Lung (tissue), 12 donors: ENCODE results near the gene SEC14L1. TPM values are rescaled to one million over a fixed set of nuclear protein-coding genes. Genes with fewer than 3 reads are reported as not detected.
A peak's percentile ranks its signal among the peaks of the same experiment; 100 is the strongest.

Source experiments
- ATAC-seq: fragments of 200-7000 bp; cut with Tn5 transposase; one replicate; pipeline ENCODE4 v1.9.1; 2020; ENCODE audit warnings: moderate number of reproducible peaks; ENCODE audit not compliant: insufficient read depth, low FRiP score
- DNase-seq, 3 donors: peaks; one replicate each; pipeline ENCODE4 v3.0.0-alpha.2; 2013 to 2017
- H3K27ac ChIP-seq, 2 donors: one replicate each; pipeline ENCODE4 v1.5.1; 2013; ENCODE audit warnings: mild to moderate bottlenecking in 2 of 2, moderate library complexity in 2 of 2, control low read depth in 1 of 2, inconsistent platforms in 1 of 2, low read depth in 1 of 2, low read length in 1 of 2
- H3K27me3 ChIP-seq, 3 donors: one replicate each; pipeline ENCODE4 v1.5.1; 2013; ENCODE audit warnings: low read length in 2 of 3; ENCODE audit not compliant: control insufficient read depth in 3 of 3, insufficient read depth in 3 of 3
- H3K36me3 ChIP-seq, 4 donors: one replicate each; pipeline ENCODE4 v1.5.1; 2013; ENCODE audit warnings: low read length in 4 of 4, mild to moderate bottlenecking in 1 of 4, moderate library complexity in 1 of 4; ENCODE audit not compliant: control insufficient read depth in 4 of 4, insufficient read depth in 4 of 4
- H3K4me1 ChIP-seq, 5 donors: one replicate each; pipeline ENCODE4 v1.5.1; 2013; ENCODE audit warnings: low read length in 5 of 5, mild to moderate bottlenecking in 2 of 5, moderate library complexity in 1 of 5; ENCODE audit not compliant: control insufficient read depth in 5 of 5, insufficient read depth in 5 of 5
- H3K4me3 ChIP-seq: one replicate; pipeline ENCODE4 v1.5.1; 2013; ENCODE audit warnings: mild to moderate bottlenecking, control low read depth, moderate library complexity
- H3K9ac ChIP-seq, 2 donors: one replicate each; pipeline ENCODE4 v1.5.1; 2013; ENCODE audit warnings: low read length in 2 of 2, control low read depth in 1 of 2; ENCODE audit not compliant: insufficient read depth in 1 of 2
- H3K9me3 ChIP-seq, 4 donors: one replicate each; pipeline ENCODE4 v1.5.1; 2013; ENCODE audit warnings: low read length in 3 of 4, mild to moderate bottlenecking in 1 of 4, moderate library complexity in 1 of 4; ENCODE audit not compliant: control insufficient read depth in 4 of 4, insufficient read depth in 3 of 4
- WGBS, 2 donors: extraction: QIAGEN DNeasy Blood & Tissue Kit; methylation state at CpG; one replicate each; pipeline ENCODE4 v1.1.7; 2013; 5-methylcytosine and 5-hydroxymethylcytosine counted together
- polyA plus RNA-seq, 2 donors: library from polyadenylated mRNA; stranded (reverse); fragments of 200-250 nt; gene quantifications; one replicate each; pipeline ENCODE4 v1.2.1, GENCODE V29; 2013
- total RNA-seq, 2 donors: library from RNA; depleted of rRNA in 1 of 2; stranded (reverse); fragments of >200 nt in 1 of 2; gene quantifications; one replicate each; pipeline ENCODE4 v1.2.1, GENCODE V29; 2014 to 2021
- TF ChIP-seq, protein P1 (sequence below): IDR thresholded peaks from 2 replicates; pipeline ENCODE4 v1.5.1; 2012; ENCODE audit warnings: mild to moderate bottlenecking; ENCODE audit errors: control extremely low read depth, extremely low read depth
- donor health status: control.
- donor health status: control.
- donor health status: Bipolar disorder and iron deficiency.
- donor health status: healthy.
- donor health status: DM: yes; HTN: yes; CAD: no.

Gene SEC14L1
- total and polyA plus RNA-seq, 4 donors, result 41.6 to 171 (median 135) TPM

DNA sequence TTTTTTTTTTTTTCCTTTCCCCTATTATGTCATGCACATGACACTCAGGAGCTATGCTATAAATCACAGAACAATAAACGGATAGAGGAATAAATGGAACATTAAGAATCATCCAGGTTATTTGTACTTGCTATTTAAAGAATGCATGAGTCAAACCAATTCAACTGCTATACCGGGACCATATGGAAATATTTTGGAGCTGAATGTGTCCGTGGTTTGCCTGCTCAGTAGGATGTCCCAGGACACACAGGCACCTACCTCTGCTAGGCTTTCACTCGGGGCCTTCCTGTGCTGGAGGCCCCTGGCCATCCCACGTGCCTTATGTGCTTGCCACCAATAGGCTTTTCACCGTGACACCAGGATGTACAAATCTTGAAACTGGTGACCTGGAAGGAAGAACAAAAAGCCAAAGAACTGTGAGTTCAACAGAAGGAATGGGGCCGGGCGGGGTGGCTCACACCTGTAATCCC, 15.3 kb upstream of the SEC14L1 start:
- WGBS, 2 donors, result 58 to 64% methylated on average over 8 of the region's 8 CpGs
- no peaks in the 10 kb centered on the region for H3K36me3 ChIP-seq
- TF ChIP-seq, protein P1, sequence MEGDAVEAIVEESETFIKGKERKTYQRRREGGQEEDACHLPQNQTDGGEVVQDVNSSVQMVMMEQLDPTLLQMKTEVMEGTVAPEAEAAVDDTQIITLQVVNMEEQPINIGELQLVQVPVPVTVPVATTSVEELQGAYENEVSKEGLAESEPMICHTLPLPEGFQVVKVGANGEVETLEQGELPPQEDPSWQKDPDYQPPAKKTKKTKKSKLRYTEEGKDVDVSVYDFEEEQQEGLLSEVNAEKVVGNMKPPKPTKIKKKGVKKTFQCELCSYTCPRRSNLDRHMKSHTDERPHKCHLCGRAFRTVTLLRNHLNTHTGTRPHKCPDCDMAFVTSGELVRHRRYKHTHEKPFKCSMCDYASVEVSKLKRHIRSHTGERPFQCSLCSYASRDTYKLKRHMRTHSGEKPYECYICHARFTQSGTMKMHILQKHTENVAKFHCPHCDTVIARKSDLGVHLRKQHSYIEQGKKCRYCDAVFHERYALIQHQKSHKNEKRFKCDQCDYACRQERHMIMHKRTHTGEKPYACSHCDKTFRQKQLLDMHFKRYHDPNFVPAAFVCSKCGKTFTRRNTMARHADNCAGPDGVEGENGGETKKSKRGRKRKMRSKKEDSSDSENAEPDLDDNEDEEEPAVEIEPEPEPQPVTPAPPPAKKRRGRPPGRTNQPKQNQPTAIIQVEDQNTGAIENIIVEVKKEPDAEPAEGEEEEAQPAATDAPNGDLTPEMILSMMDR, result no peak
- H3K4me3 ChIP-seq, result no peak overlapping the region
- no peak for ATAC-seq
- no peak overlapping the region for H3K9ac ChIP-seq
- H3K27ac ChIP-seq, result peak overlapping the region; percentile 59 to 71
- H3K9me3 ChIP-seq, result no peaks in the 10 kb centered on the region
- DNase-seq, result no peak
- peaks cover 3 to 19% (median 16%) of the 10 kb centered on the region in 5 donors for H3K4me1 ChIP-seq
- H3K27me3 ChIP-seq, result no peaks in the 10 kb centered on the region

DNA sequence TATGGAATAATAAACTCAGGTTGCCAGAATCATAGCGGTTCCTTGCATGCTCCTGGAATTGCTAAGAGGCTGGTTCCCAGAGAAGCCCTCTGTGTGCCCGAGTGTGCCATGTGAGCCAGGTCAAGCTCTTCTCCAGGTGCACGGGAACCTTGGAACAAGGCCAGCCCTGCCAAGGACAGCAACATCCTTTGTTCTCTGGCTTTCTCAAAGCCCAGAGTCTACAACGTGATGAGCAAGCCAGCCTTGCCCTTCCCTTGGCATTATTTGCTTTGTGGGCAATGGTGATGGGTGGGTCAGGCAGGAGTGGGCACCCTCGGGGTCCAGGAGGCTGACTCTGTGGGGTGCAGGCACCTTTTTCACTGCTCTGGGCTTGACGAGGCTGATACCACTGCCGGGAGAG, 14.2 kb upstream of the SEC14L1 start:
- Histone ChIP-seq H3K9ac (no peak overlapping the region), H3K4me1 (peaks cover 3 to 19% (median 15%) of the 10 kb centered on the region in 5 donors), H3K36me3 (no peaks in the 10 kb centered on the region), H3K4me3 (no peak overlapping the region), H3K27me3 (no peaks in the 10 kb centered on the region), H3K27ac (peak overlapping the region; percentile 59 to 71), H3K9me3 (no peaks in the 10 kb centered on the region)
- no peak for ATAC-seq
- DNase-seq, result peak in 1 of 3 donors; percentile 42
- TF ChIP-seq, protein P1, result no peak
- WGBS, 2 donors, result 62 to 76% methylated on average over 7 of the region's 7 CpGs

DNA sequence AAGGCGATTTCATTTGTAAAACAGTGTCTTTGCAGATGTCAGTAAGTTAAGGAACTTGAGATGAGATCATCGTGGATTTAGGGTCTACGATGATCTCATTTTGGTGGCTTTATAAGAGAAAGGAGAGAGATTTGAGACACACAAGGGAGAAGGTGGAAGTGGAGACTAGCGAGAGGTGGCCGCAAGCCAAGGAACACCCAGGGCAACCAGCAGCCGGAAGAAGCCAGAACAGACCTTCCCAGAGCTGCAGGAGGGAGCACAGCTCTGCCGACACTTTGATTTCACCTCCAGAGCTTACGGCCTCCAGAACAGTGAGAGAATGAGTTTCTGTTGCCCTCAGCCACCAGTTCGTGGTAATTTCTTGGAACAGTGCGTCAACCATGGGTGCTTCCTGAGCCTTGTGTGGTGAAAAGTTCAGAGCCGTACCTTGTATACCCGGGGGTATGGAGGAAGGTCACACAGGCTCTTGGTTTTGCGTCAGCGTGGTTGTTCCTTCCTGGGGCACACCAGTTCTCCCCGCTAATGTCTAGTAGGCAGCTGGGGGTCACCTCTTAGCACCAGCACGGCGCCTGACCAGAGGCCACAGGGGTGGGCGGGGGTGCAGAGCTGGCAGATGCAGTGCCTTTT, 12.9 kb upstream of the SEC14L1 start:
- peak; percentile 41 for ATAC-seq
- H3K27ac ChIP-seq, result peak overlapping the region; percentile 78 to 86
- no peaks in the 10 kb centered on the region for H3K27me3 ChIP-seq
- peaks cover 3 to 22% (median 13%) of the 10 kb centered on the region in 5 donors for H3K4me1 ChIP-seq
- H3K36me3 ChIP-seq, result no peaks in the 10 kb centered on the region
- TF ChIP-seq, protein P1, result no peak
- H3K9me3 ChIP-seq, result no peaks in the 10 kb centered on the region
- H3K9ac ChIP-seq, result no peak overlapping the region
- H3K4me3 ChIP-seq, result peak overlapping the region; percentile 12
- 28 to 49% methylated on average over 18 of the region's 18 CpGs for WGBS, 2 donors
- no peak for DNase-seq
